HepG2 (cell line): ENCODE data around the gene SLC25A44. TPM values are rescaled to one million over a fixed set of nuclear protein-coding genes. Genes with fewer than 3 reads are reported as not detected.
A peak's percentile ranks its signal among the peaks of the same experiment; 100 is the strongest.

Source experiments
- NFYB ChIP-seq: sonication (generic); formaldehyde crosslinking; IDR thresholded peaks from 2 replicates; pipeline ENCODE4 v1.4.0; 2020; ENCODE audit warnings: missing genetic modification reagents
- RCOR2 ChIP-seq: IDR thresholded peaks from 2 replicates; pipeline ENCODE4 v1.6.1; 2016; ENCODE audit warnings: missing biosample characterization, missing genetic modification reagents
- SRF ChIP-seq: IDR thresholded peaks from 2 replicates; pipeline ENCODE4 v1.6.1; 2011; ENCODE audit warnings: mild to moderate bottlenecking, low read depth, low read length, moderate library complexity
- WIZ ChIP-seq: sonication (generic); formaldehyde crosslinking; IDR thresholded peaks from 2 replicates; pipeline ENCODE4 v1.5.1; 2020; ENCODE audit warnings: mild to moderate bottlenecking, missing genetic modification reagents
- ZBTB42 ChIP-seq: sonication (generic); formaldehyde crosslinking; IDR thresholded peaks from 2 replicates; pipeline ENCODE4 v1.5.0; 2020; ENCODE audit warnings: mild to moderate bottlenecking, missing genetic modification reagents
- ZNF30 ChIP-seq: sonication (generic); formaldehyde crosslinking; IDR thresholded peaks from 2 replicates; pipeline ENCODE4 v1.5.0; 2020; ENCODE audit warnings: mild to moderate bottlenecking, missing genetic modification reagents
- ZNF407 ChIP-seq: sonication (generic); formaldehyde crosslinking; IDR thresholded peaks from one replicate; pipeline ENCODE4 v1.5.1; 2020; ENCODE audit warnings: mild to moderate bottlenecking, missing genetic modification reagents; ENCODE audit errors: not compliant biosample characterization
- ZNF446 ChIP-seq: sonication (generic); formaldehyde crosslinking; IDR thresholded peaks from 2 replicates; pipeline ENCODE4 v1.5.0; 2020; ENCODE audit warnings: mild to moderate bottlenecking, missing genetic modification reagents
- ZNF772 ChIP-seq: sonication (generic); formaldehyde crosslinking; IDR thresholded peaks from 2 replicates; pipeline ENCODE4 v1.5.0; 2020; ENCODE audit warnings: mild to moderate bottlenecking, missing genetic modification reagents
- polyA plus RNA-seq, 8 experiments: library from polyadenylated mRNA; depleted of rRNA in 3 of 8; stranded (reverse) in 7 of 8; unstranded in 1 of 8; fragments of >200 nt; fragmentation: Illumina TruSeq in 4 of 8; extraction: Trizol in 4 of 8; gene quantifications; 2 replicates each; pipeline versions ENCODE4 v1.2.1 to v1.2.3, GENCODE V29; 2011 to 2016; ENCODE audit warnings: low read depth in 4 of 8, missing spikeins in 1 of 8, mixed read lengths in 1 of 8; ENCODE audit not compliant: insufficient read depth in 1 of 8
- total RNA-seq, 5 experiments: library from RNA; depleted of rRNA; stranded (reverse); fragments of >200 nt; fragmentation: Illumina TruSeq; extraction: Trizol; gene quantifications; 2 replicates each; pipeline ENCODE4 v1.2.3, GENCODE V29; 2016; ENCODE audit warnings: low read depth in 1 of 5
- TF ChIP-seq, protein P1 (sequence below): sonication (generic); formaldehyde crosslinking; IDR thresholded peaks from 2 replicates; pipeline ENCODE4 v1.5.0; 2020; ENCODE audit warnings: missing genetic modification reagents
- TF ChIP-seq, protein P2 (sequence below), 2 experiments: sonication (generic) in 1 of 2; formaldehyde crosslinking in 1 of 2; IDR thresholded peaks; 2 replicates each; pipeline versions ENCODE4 v1.6.1 to v1.9.0; 2014 to 2022; ENCODE audit warnings: antibody characterized with exemption in 1 of 2, borderline replicate concordance in 1 of 2, inconsistent platforms in 1 of 2, low read depth in 1 of 2, missing genetic modification reagents in 1 of 2

The SLC25A44 gene
- total and polyA plus RNA-seq, 2 of the 13 experiments (the other 11 are each of a cell fraction or from before 2014, with no cell fraction given): 10.7 to 13.4 TPM

GRCh38 chr1:156146020-156146768 lies 47.7 kb upstream of the SLC25A44 start (continued):
- TF ChIP-seq ZNF407 (CRISPR knock-in tag): no peak
- 0 out of 2 replicates have a peak, but pooled peaks have one; percentile 65 for TF ChIP-seq RCOR2 (CRISPR knock-in tag)
- peak; percentile 54; the same call in 1 of the 2 replicates for TF ChIP-seq ZNF772 (CRISPR knock-in tag)
- TF ChIP-seq WIZ (CRISPR knock-in tag): no peak
- no peak for TF ChIP-seq ZNF446 (CRISPR knock-in tag)
- TF ChIP-seq, protein P1, sequence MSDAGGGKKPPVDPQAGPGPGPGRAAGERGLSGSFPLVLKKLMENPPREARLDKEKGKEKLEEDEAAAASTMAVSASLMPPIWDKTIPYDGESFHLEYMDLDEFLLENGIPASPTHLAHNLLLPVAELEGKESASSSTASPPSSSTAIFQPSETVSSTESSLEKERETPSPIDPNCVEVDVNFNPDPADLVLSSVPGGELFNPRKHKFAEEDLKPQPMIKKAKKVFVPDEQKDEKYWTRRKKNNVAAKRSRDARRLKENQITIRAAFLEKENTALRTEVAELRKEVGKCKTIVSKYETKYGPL: no peak
- no peak for TF ChIP-seq ZBTB42 (CRISPR knock-in tag)
- no peak for TF ChIP-seq SRF
- TF ChIP-seq ZNF30 (CRISPR knock-in tag): no peak
- TF ChIP-seq, protein P2, sequence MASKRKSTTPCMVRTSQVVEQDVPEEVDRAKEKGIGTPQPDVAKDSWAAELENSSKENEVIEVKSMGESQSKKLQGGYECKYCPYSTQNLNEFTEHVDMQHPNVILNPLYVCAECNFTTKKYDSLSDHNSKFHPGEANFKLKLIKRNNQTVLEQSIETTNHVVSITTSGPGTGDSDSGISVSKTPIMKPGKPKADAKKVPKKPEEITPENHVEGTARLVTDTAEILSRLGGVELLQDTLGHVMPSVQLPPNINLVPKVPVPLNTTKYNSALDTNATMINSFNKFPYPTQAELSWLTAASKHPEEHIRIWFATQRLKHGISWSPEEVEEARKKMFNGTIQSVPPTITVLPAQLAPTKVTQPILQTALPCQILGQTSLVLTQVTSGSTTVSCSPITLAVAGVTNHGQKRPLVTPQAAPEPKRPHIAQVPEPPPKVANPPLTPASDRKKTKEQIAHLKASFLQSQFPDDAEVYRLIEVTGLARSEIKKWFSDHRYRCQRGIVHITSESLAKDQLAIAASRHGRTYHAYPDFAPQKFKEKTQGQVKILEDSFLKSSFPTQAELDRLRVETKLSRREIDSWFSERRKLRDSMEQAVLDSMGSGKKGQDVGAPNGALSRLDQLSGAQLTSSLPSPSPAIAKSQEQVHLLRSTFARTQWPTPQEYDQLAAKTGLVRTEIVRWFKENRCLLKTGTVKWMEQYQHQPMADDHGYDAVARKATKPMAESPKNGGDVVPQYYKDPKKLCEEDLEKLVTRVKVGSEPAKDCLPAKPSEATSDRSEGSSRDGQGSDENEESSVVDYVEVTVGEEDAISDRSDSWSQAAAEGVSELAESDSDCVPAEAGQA (IDR thresholded peaks at IDR 0.05; ENCODE audit: low read depth): no peak
- TF ChIP-seq, protein P2 (CRISPR knock-in tag; IDR thresholded peaks at IDR 0.05; ENCODE audit: borderline replicate concordance): no peak
- TF ChIP-seq NFYB: 0 out of 2 replicates have a peak, but pooled peaks have one; percentile 11
